ENCODE measurements around the gene ADGRG6.

The ADGRG6 gene

DNA sequence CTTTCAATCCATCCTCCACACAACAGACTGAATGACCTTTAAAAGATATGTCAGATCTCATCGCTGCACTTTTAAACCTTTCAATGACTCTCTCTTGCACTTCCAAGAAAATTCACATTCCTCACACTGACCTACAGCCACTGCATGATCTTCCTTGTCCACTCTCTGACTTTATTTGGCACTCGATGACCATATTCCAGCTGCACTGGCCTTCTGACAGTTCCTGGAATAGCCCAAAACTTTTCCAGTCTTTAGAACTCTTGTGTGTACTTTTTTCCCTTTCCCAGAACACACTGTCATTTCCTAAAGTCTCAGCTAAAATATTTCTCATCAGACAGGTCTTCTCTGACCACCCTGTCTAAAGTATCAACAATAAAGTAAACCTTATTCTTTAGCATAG lies 174.6 kb downstream of the ADGRG6 start:
- no peak for DNase-seq (ENCODE audit: low read depth)
- TF ChIP-seq, protein P1, sequence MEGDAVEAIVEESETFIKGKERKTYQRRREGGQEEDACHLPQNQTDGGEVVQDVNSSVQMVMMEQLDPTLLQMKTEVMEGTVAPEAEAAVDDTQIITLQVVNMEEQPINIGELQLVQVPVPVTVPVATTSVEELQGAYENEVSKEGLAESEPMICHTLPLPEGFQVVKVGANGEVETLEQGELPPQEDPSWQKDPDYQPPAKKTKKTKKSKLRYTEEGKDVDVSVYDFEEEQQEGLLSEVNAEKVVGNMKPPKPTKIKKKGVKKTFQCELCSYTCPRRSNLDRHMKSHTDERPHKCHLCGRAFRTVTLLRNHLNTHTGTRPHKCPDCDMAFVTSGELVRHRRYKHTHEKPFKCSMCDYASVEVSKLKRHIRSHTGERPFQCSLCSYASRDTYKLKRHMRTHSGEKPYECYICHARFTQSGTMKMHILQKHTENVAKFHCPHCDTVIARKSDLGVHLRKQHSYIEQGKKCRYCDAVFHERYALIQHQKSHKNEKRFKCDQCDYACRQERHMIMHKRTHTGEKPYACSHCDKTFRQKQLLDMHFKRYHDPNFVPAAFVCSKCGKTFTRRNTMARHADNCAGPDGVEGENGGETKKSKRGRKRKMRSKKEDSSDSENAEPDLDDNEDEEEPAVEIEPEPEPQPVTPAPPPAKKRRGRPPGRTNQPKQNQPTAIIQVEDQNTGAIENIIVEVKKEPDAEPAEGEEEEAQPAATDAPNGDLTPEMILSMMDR (conservative IDR thresholded peaks at IDR 0.05; ENCODE audit: low read depth, low read length): no peak
- H3K4me3 ChIP-seq (ENCODE audit: low read depth, low read length): no peak overlapping the region

DNA sequence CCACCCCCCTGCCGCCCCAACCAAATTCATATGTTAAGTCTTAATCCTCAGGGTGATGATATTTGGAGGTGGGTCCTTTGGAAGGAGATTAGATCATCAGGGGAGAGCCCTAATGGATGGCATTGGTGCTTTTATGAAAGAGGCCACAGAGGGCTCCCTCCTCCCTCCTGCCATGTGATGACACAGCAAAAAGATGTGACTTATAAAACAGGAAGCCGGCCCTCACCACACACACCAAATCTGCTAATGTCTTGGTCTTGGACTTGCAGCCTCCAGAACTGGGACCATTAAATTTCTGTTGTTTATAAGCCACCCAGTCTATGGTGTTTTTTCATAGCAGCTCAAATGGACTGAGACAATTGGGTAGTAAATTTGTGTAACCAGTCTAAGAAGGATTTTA lies 176.3 kb downstream of the ADGRG6 start:
- DNase-seq (ENCODE audit: low read depth): peak; percentile 50
- H3K4me3 ChIP-seq (ENCODE audit: low read depth, low read length): no peak overlapping the region
- TF ChIP-seq, protein P1 (conservative IDR thresholded peaks at IDR 0.05; ENCODE audit: low read depth, low read length): no peak

- peak; percentile 2 for DNase-seq (ENCODE audit: low read depth)
- no peak overlapping the region for H3K4me3 ChIP-seq (ENCODE audit: low read depth, low read length)
- TF ChIP-seq, protein P1 (conservative IDR thresholded peaks at IDR 0.05; ENCODE audit: low read depth, low read length): no peak
Measured at GRCh38 chr6:142481466-142481865, 179.7 kb downstream of the ADGRG6 start.

DNA sequence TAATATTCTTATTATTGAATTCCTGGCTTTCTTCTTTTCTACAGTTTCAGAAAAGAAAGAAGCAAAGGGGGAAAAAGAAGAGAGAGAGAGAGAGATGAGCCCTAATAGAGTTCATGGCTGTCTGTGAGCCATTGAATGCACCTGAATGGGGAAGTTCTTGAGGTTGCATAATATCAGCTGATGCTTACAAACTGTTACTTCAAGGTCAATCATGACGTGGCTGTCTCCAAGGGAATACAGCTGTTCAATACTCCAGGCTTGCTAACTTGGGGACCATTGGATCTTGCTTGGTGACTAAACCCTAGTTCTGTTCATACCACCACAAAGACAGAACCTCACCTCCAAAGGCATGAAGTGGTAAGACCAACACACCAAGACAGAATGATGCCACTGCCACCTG lies 180.4 kb downstream of the ADGRG6 start:
- H3K4me3 ChIP-seq (ENCODE audit: low read depth, low read length): no peak overlapping the region
- TF ChIP-seq, protein P1 (conservative IDR thresholded peaks at IDR 0.05; ENCODE audit: low read depth, low read length): no peak
- peak; percentile 2 for DNase-seq (ENCODE audit: low read depth)

GRCh38 chr6:142482974-142483373 lies 181.2 kb downstream of the ADGRG6 start:
- peak; percentile 22 for DNase-seq (ENCODE audit: low read depth)
- TF ChIP-seq, protein P1 (conservative IDR thresholded peaks at IDR 0.05; ENCODE audit: low read depth, low read length): no peak
- no peak overlapping the region for H3K4me3 ChIP-seq (ENCODE audit: low read depth, low read length)

DNA sequence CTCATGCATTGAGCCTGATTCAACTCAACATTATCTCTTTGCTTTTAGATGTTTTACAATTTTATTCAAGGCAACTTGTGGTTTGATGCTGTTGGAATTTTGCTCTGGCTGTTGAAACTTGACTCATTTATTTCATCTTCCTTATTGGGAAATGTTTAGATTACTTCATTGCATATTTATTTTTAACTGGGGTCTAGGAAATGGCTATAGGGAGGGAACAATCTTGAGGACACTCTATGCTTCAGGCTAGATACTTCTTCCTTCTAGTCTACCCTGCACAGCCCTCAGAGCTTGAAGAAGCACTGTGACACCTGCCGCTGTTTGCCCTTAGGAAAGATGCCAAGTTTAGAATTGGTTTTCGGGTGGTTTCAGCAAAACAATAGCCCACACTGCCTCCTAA lies 183.4 kb downstream of the ADGRG6 start:
- DNase-seq (ENCODE audit: low read depth): peak; percentile 28
- H3K4me3 ChIP-seq (ENCODE audit: low read depth, low read length): no peak overlapping the region
- TF ChIP-seq, protein P1 (conservative IDR thresholded peaks at IDR 0.05; ENCODE audit: low read depth, low read length): no peak

GRCh38 chr6:142489722-142490610 lies 188.2 kb downstream of the ADGRG6 start:
- H3K4me3 ChIP-seq (ENCODE audit: low read depth, low read length): no peak overlapping the region
- DNase-seq (ENCODE audit: low read depth): no peak
- TF ChIP-seq, protein P1 (conservative IDR thresholded peaks at IDR 0.05; ENCODE audit: low read depth, low read length): no peak

Measured in choroid plexus epithelial cell (primary cell).